ENCODE data around the gene CACNA2D2.

Gene CACNA2D2

GRCh38 chr3:50495609-50496423 is 7.6 kb downstream of the CACNA2D2 start:
- no peak for DNase-seq

DNA sequence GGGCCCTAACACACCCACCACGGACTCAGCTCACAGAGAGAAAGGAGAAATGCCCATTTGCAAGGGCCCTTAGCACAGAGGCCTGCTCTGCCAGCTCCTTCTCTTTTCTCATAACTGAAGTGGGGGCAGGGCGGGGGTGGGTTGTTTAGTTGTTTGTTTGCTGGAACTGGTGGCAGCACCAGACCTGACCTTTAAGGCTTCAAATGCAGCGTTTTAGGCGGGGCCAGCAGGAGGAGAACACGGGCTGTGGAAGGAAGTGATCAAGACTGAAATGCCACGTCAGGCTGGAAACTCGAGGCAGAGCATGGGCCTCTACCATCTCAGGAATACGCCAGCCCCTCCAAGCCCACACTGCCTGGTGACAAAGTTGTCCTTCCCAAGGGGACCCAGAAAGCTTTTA is 9.3 kb downstream of the CACNA2D2 start:
- peak; percentile 64 to 69 (median 66) for DNase-seq

DNA sequence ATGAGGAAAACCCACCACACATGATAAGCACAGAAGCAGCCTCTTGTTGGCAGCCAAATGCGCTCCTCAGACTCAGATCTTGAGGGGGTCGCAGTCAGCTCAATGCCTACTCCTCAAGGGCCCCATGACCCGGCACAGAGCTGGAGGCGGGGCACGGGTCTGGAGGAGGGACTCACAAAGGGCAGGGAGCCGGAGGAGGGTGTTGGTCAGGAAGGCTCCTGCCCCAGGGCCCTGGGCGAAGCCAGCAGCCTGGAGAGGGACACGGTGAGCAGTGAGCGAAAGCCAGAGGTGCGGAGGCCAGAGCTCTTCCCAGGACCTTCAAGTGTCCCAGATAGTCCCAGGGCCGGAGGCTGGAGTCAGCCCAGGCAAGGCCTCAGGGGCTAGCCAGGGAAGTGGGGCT is 9.8 kb downstream of the CACNA2D2 start:
- no peak for DNase-seq

DNA sequence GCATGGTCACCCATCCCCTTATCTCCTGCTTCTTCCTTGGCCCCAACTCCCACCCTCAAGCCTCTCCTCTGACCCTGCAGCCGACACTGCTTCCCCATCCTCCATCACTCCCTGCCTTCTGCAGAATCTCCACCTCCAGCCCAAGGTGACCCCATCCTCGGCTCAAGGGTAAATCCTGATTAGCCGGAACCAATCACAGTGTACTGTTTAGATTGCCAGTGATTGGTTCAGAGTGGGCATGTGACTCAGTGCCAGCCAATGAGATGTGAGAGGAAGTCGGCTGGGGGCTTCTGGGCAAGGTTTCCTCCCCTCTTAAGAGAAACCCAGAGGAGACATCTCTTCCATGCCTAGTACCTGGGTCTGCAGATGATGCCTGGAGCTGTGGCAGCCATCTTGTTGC is 10.3 kb downstream of the CACNA2D2 start:
- DNase-seq: no peak

- DNase-seq: no peak
These were observed 12.4 kb downstream of the CACNA2D2 start for GRCh38 chr3:50491023-50491422.

DNA sequence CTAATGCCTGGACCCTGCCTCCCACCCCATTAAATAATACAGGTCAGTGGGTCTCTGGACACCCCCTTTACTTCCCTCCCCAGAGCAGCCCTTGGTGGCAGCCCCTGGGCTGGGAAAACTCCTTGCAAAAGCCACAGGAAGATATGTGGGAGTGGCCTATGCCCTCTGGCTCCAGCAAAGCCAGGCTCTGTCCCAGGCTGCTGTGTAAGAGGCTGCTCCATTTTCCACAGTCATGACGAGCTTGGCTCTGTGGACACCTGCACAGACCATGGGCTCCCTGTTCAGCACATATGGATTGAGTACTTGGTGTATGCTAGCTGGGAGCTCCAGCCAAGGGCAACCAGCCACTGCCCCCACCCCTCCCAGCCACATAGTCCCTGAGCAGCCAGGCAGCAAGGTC is 13.0 kb downstream of the CACNA2D2 start:
- no peak for DNase-seq

DNA sequence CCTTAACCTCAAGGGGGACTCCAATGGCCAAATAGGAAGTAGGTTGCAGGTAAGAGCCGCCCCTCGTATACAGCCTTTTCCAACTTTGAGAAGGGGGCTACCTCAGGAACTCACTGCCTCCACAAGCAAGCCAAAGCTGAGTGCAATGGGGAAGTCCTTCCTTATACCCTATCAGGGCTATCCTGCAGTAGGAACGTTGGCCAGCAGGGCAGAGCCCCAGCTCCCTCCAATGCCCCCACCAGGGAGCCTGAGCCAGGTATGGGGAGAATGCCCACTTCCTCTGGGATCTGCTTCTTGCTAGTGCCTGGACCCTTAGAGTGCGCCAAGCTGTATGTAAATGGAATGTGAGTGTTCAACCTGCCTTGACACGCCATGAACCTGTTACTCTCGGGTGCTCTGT is 16.3 kb downstream of the CACNA2D2 start:
- DNase-seq: no peak

DNA sequence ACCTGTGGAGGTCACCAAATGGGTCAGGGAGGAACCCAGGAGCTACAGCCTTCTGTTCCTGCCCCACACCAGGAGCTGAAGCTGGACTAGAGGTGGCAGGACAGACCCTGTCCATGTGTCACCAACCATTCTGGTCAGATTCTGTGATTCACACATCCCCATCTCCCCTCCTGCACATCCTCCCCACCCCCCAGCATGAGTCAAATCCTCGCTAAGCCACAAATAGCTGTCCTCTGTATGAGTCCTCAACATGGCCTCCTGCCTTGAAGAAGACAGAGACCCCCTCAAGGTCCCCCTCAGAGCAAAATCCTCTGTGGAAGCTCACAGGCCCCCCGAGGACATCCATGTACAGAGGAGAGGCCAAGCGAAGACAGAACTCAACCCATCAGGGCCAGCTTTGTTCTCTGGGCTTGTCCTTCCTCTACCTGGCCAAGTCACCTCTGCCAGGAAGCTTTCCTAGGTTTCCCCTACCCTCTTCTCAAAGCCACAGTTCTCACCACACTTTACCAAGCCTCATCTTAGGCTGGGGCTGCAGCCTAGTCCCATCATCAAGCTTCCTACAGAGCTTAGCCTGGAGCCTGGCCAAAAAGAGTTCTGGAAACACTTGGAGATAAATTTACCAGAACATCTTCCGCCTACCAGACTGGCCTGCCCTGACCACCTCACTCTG is 17.1 kb downstream of the CACNA2D2 start:
- no peak for DNase-seq

GRCh38 chr3:50484722-50485121 is 18.7 kb downstream of the CACNA2D2 start:
- no peak for DNase-seq

GRCh38 chr3:50483374-50483773 is 20.1 kb downstream of the CACNA2D2 start:
- no peak for DNase-seq

- DNase-seq: no peak
These were observed 21.4 kb downstream of the CACNA2D2 start for GRCh38 chr3:50481992-50482391.

GRCh38 chr3:50480471-50480870 is 23.0 kb downstream of the CACNA2D2 start:
- DNase-seq: peak in 1 of 4 experiments; percentile 9

DNA sequence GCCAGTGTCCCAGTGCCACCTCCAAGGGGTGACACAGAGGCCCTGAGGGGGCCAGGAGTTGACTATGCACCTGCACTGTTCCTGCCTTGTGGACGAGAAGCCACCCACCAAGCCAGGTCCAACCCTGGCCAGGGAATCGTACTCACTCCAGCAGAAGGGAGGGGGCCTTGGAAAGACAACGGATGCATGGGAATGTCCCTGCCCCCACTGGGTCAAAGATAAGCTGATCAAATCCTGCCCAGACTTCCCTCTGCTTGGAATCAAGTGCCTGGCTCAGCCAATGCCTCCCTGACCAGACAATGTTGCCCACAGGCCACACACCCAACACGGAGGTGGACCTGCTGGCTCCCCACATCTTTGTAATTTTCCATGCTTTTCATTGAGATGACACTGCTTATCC is 23.9 kb downstream of the CACNA2D2 start:
- DNase-seq: no peak

GRCh38 chr3:50478671-50479260 is 24.7 kb downstream of the CACNA2D2 start:
- DNase-seq: no peak

GRCh38 chr3:50478051-50478450 is 25.4 kb downstream of the CACNA2D2 start:
- no peak for DNase-seq

DNA sequence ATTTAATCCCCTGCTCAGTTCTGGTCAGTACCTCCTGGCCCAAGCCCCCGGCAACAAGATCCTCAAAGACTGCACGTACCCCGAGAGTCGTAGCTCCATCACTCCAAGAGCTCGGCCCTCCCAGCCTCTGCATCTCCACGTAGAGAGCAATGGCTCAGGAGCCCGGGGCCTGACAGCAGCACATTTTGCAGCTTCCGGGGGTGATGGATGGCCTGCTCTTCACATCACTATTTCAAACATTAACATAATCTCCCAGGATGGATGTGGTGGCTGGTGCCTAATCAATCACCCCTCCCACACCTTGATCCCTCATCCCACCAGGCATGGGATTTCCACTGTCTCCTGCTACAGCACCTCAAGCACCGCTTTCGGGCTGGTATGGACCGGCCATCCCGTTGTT is 28.1 kb downstream of the CACNA2D2 start:
- DNase-seq: no peak

- no peak for DNase-seq
These were observed 28.7 kb downstream of the CACNA2D2 start for GRCh38 chr3:50474717-50475116.

DNA sequence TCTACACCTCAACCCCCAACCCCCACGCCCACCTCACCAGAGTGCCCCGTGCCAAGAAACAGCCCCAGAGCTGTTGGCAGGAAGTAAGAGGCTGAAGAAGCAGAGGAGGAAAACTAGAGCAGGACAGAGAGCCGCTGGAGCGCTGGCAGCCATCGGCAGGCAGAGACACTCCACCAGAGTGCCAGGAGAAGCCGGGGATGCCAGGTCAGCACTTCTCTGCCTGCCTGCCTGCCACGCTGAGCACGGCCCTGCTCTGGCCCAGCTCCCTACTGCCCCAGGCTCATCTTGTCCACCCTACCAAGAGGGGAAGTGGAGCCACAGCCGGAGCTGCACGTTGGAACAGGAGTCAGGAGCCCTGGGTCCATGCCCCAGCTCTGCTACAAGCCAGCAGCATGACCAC is 29.7 kb downstream of the CACNA2D2 start:
- DNase-seq: no peak

GRCh38 chr3:50472958-50473357 is 30.5 kb downstream of the CACNA2D2 start:
- no peak for DNase-seq

DNA sequence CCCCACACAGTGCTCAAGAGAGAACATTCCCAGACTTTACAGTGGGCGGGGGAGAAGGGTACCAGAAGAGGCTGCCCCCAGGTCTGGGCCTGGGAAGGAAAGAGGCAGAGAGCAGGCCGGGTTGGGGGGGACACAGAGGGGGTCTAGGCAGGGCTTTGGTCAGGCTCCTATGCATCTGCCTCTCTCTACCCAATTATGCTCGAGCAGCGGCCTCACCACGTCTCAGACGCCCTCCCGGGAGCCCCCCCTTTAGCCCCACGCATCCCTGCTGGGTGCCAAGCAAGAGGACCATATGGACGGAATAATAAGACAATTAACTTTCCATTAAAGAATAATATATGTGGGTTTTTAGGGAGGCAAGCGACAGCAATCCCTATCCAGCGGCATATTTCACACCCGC is 32.8 kb downstream of the CACNA2D2 start:
- no peak for DNase-seq

DNA sequence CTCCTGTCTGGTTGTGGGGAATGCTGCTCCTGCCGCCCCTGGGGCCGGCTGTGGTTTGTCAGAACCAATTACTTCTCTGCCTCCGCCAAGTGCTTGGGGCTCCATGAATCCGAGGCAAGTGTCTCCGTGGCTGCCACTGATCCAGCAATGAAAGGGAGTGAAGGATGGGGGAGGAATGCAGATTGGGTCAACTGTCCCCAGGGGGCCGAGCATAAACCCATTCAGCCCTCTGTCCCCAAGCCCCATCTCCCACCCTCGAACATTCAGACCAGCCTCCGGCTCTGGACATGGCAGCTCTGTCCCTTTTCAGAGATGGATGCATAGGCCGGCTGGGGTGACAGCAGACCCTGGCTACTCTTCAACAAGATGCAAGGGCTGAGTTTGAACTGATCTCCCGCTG is 35.5 kb downstream of the CACNA2D2 start:
- DNase-seq: no peak

DNA sequence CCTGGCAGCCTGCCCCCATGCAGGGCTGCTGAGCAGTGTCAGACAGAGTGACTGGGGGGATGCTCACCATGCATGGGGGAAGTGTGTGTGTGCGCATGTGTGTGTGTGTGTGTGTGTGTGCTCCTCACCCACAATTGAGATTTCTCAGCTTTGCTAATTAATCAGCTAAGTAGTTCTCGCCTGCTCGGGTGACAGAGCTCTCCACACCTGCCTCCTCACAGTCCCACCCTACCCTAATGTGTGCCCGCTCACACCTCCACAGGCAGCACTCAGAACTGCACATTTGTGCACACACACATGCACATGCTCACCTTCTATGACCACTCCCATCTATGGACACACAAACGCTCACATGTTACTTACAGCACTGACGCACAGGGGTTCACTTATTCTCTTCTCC is 37.3 kb downstream of the CACNA2D2 start:
- no peak for DNase-seq

- DNase-seq: no peak
These were observed 38.9 kb downstream of the CACNA2D2 start for GRCh38 chr3:50464569-50464968.

- no peak for DNase-seq
These were observed 43.6 kb downstream of the CACNA2D2 start for GRCh38 chr3:50459785-50460184.

Measured in suppressor macrophage (primary cell).